ENCODE measurements around the gene TCEA2.

The TCEA2 gene

GRCh38 chr20:64057628-64058498 is 5.1 kb upstream of the TCEA2 start:
- TF ChIP-seq CTCF (IDR thresholded peaks at IDR 0.05) = peak; percentile 71
- Histone ChIP-seq H3K4me3 (ENCODE audit: low read depth in 1 of 2, low read length in 1 of 2) (peak overlapping the region in 1 of 2 experiments; percentile 12), H3K27ac (no peak overlapping the region), H3K4me1 (ENCODE audit: control insufficient read depth in 1 of 2, insufficient read depth in 1 of 2, low read depth in 1 of 2, low read length in 1 of 2) (peaks cover 22 to 30% of the 10 kb centered on the region in 2 experiments), H3K36me3 (no peaks in the 10 kb centered on the region), H3K9me3 (no peaks in the 10 kb centered on the region), H3K27me3 (peaks cover 51% of the 10 kb centered on the region)

DNA sequence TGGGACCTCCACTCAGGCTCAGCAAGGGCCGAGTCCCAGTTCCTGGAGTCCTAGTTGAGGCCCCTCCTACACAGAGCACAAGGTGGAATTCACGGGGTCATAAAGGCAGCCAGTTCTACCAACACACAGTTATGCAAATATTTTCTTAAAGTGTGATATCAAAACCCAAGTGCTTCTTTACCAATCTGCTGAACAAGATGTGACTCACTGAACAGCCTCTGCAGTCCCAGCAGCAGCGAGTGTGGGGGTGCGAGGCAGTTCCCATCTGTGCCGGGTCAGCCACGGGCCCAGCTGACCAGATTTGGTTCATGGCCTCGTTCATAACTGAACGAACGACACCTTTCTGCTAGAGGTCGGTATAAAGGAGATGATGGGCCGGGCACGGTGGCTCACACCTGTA is 4.5 kb upstream of the TCEA2 start:
- Histone ChIP-seq H3K4me1 (ENCODE audit: control insufficient read depth in 1 of 2, insufficient read depth in 1 of 2, low read depth in 1 of 2, low read length in 1 of 2) (peaks cover 26 to 35% of the 10 kb centered on the region in 2 experiments), H3K9me3 (no peaks in the 10 kb centered on the region), H3K4me3 (ENCODE audit: low read depth in 1 of 2, low read length in 1 of 2) (no peak overlapping the region), H3K36me3 (no peaks in the 10 kb centered on the region), H3K27me3 (peaks cover 47% of the 10 kb centered on the region), H3K27ac (no peak overlapping the region)
- TF ChIP-seq CTCF (IDR thresholded peaks at IDR 0.05) = no peak

DNA sequence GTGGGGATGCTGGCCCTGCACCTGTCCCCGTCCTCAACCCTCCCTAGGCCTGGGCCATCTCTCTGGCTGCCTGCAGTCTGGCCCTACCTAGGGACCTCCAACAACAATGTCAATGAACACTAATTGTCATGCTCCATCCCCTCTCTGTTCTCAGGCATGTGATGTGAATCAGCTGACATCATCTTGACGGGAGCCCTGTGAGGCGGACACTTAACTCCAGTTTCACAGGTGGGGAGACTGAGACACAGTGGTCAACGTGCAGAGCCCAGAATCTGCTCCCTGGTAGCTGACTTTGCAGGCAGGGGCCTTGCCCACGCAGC is 762 bp upstream of the TCEA2 start:
- H3K9me3 ChIP-seq = no peaks in the 10 kb centered on the region
- TF ChIP-seq CTCF (IDR thresholded peaks at IDR 0.05) = no peak
- H3K27me3 ChIP-seq = peaks cover 28% of the 10 kb centered on the region
- H3K27ac ChIP-seq = peak overlapping the region; percentile 63
- H3K36me3 ChIP-seq = no peaks in the 10 kb centered on the region
- H3K4me1 ChIP-seq (ENCODE audit: control insufficient read depth in 1 of 2, insufficient read depth in 1 of 2, low read depth in 1 of 2, low read length in 1 of 2) = peaks cover 35 to 56% of the 10 kb centered on the region in 2 experiments
- peak overlapping the region; percentile 70 to 72 for H3K4me3 ChIP-seq (ENCODE audit: low read depth in 1 of 2, low read length in 1 of 2)

DNA sequence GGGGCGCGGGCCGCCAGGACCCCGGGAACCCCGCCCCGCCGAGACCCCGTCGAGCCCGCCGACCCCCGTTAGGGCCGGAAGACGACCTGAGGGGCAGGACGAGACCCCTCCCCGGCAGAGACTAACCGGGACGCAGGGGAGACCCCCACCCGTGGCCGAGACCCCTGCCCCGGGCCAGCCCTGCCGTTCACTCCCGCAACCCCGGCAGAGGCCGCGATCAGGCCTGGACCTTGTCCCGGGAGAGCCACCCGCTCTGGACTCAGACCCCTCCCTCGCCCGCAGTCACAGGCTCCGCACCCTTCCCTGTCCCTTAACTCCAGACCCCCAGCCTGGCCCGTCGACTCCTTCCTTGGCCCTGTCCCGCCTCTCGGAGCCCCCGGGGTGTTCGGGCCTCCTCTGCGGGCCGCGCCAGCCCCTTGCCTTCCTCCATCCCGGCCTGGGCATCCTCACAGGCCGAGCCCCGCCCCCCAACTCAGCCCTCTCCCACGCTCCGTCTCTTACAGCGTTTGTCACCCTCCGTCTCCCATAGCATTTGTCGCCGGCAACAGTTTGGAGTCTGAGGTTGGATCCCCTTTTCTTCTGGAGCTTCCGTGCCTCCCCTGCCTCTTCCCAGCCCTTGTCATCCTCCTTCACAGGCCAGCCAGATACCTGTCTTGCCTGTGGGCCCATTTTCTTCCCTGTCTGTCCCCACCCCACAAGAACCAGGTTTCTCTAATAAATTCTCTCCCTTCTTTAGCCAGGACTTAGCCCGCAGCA is 569 bp downstream of the TCEA2 start:
- Histone ChIP-seq H3K4me1 (ENCODE audit: control insufficient read depth in 1 of 2, insufficient read depth in 1 of 2, low read depth in 1 of 2, low read length in 1 of 2) (peaks cover 32 to 52% of the 10 kb centered on the region in 2 experiments), H3K9me3 (no peaks in the 10 kb centered on the region), H3K27ac (peak overlapping the region; percentile 23), H3K27me3 (peaks cover 19% of the 10 kb centered on the region), H3K4me3 (ENCODE audit: low read depth in 1 of 2, low read length in 1 of 2) (peak overlapping the region; percentile 70 to 72), H3K36me3 (no peaks in the 10 kb centered on the region)
- TF ChIP-seq CTCF (IDR thresholded peaks at IDR 0.05) = no peak

DNA sequence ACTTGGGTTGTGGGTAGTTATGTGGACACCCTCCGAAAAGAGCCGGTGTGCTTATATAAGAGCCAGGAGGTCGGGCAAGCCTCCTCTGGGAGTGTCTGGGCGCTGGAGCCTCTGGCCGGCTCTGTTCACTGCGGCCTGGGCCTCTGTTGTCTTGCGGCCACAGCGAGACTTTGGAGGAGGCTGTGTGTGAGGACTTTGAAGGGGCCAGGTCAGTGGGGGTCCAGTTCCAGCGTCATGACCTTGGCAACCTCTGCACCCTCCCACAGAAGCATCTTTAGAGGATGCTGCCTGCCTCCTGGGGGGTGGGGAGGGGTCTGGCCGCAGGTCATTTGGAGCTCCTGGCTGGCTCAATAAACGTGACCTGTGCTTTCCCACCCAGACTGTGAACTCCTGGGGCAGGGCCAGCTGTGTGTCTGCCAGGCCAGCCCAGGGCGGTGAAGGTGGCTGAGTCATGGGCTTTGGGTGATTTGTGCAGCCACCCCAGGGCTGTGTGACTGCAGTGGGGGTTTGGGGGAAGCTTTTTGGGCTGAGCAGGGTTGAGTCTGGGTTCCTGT is 1.2 kb downstream of the TCEA2 start:
- Histone ChIP-seq H3K4me1 (ENCODE audit: control insufficient read depth in 1 of 2, insufficient read depth in 1 of 2, low read depth in 1 of 2, low read length in 1 of 2) (peaks cover 32 to 52% of the 10 kb centered on the region in 2 experiments), H3K4me3 (ENCODE audit: low read depth in 1 of 2, low read length in 1 of 2) (peak overlapping the region in 1 of 2 experiments; percentile 70), H3K36me3 (no peaks in the 10 kb centered on the region), H3K9me3 (no peaks in the 10 kb centered on the region), H3K27me3 (peaks cover 19% of the 10 kb centered on the region), H3K27ac (peak overlapping the region; percentile 23)
- no peak for TF ChIP-seq CTCF (IDR thresholded peaks at IDR 0.05)

Measured in neutrophil (primary cell).